A549 (cell line): ENCODE data around the gene CPXM1.

Experiments used
- BHLHE40 ChIP-seq: IDR thresholded peaks from 2 replicates; pipeline ENCODE4 v1.6.1; 2012; ENCODE audit warnings: low read depth, low read length, inconsistent platforms
- CEBPB ChIP-seq, 2 experiments: fragments of >200 bp in 1 of 2; sonication (Bioruptor Twin) in 1 of 2; formaldehyde crosslinking in 1 of 2; IDR thresholded peaks; 2 replicates each; pipeline ENCODE4 v1.6.1; 2012 to 2016
- MAX ChIP-seq: IDR thresholded peaks from 2 replicates; pipeline ENCODE4 v1.6.1; 2012
- POLR2A ChIP-seq: IDR thresholded peaks from 2 replicates; pipeline ENCODE4 v1.6.1; 2012; ENCODE audit warnings: mild to moderate bottlenecking, low read length
- TF ChIP-seq, protein P1 (sequence below): fragments of >200 bp; sonication (Bioruptor Twin); formaldehyde crosslinking; IDR thresholded peaks from 3 replicates; pipeline ENCODE4 v1.5.1; 2016

DNA sequence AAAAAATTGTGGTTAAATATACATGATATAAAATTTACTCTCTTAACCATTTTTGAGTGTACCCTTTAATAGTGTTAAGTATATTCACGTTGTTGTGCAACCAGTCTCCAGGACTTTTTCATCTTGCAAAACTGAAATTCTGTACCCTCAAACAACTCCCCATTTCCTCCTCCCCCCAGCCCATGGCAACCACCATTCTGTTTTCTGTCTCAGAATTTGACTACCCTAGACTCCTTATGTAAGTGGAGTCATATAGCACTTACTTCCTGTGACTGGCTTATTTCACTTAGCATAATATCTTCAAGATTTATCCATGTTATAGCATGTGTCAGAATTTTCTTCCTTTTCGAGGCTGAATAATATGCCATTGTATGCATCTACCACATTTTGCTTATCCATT, 45.2 kb upstream of the CPXM1 start:
- TF ChIP-seq MAX (no peak), POLR2A (no peak), BHLHE40 (no peak), CEBPB (IDR thresholded peaks at IDR 0.05) (no peak)
- TF ChIP-seq, protein P1, sequence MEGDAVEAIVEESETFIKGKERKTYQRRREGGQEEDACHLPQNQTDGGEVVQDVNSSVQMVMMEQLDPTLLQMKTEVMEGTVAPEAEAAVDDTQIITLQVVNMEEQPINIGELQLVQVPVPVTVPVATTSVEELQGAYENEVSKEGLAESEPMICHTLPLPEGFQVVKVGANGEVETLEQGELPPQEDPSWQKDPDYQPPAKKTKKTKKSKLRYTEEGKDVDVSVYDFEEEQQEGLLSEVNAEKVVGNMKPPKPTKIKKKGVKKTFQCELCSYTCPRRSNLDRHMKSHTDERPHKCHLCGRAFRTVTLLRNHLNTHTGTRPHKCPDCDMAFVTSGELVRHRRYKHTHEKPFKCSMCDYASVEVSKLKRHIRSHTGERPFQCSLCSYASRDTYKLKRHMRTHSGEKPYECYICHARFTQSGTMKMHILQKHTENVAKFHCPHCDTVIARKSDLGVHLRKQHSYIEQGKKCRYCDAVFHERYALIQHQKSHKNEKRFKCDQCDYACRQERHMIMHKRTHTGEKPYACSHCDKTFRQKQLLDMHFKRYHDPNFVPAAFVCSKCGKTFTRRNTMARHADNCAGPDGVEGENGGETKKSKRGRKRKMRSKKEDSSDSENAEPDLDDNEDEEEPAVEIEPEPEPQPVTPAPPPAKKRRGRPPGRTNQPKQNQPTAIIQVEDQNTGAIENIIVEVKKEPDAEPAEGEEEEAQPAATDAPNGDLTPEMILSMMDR: no peak
